ENCODE measurements around the gene MAMSTR. TPM values are rescaled to one million over a fixed set of nuclear protein-coding genes. Genes with fewer than 3 reads are reported as not detected.

MAMSTR gene
- total RNA-seq, 3 donors from 2014 or later (not counting 1 experiment from before 2014, with no cell fraction given), result 0.56 to 1.2 (median 0.98) TPM

DNA sequence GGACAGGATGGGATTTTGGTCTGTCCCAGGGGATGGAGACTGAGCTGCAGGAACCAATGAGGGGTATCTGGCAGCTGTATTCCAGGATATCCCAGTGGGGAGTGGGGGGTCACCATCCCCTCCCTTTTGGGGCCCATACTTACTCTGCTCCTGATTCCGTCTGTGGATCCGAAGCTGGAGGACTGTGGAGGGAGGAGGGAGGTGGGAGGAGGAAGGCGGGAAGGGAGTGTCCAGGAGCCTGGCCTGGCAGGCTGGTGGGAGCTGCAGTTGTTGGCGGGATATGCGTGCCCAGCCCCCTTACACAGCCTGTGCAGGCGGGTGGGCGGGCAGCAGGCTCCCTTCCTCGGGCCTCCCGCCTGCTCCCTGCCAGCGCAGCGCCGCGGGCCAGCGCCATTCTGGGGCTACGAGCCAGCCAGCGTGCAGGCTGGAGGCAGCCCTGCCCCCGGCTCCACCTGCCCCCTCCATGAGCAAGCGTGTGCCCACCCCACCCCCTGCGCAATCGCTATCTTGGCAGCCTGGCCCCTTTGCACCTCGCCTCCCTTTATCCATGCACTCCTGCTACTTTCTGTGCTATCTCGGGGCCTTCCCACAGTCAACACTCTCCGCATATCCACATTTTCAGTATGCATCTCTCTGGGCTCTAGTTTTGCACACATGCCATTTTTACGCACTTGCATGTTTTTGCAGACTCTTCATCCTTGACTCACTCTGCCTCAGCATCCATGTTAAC, 2.8 kb downstream of the MAMSTR start:
- no peaks in the 10 kb centered on the region for H3K27me3 ChIP-seq (ENCODE audit: control insufficient read depth, insufficient read depth, low read length)
- no peaks in the 10 kb centered on the region for H3K36me3 Mint-ChIP-seq
- DNase-seq, result no peak
- H3K9me3 Mint-ChIP-seq, result no peaks in the 10 kb centered on the region
- H3K36me3 ChIP-seq (ENCODE audit: control insufficient read depth, insufficient read depth, low read length), result no peaks in the 10 kb centered on the region
- H3K4me3 ChIP-seq (ENCODE audit: low read length), result no peak overlapping the region
- no peak overlapping the region for H3K27ac ChIP-seq (ENCODE audit: low read length)
- peak overlapping the region; percentile 49 for H3K4me3 Mint-ChIP-seq
- no peak overlapping the region for H3K27ac Mint-ChIP-seq
- H3K9me3 ChIP-seq (ENCODE audit: control insufficient read depth, insufficient read depth, low read length), result no peaks in the 10 kb centered on the region
- peaks cover 9 to 35% of the 10 kb centered on the region in 2 donors for H3K4me1 Mint-ChIP-seq
- TF ChIP-seq, protein P1, sequence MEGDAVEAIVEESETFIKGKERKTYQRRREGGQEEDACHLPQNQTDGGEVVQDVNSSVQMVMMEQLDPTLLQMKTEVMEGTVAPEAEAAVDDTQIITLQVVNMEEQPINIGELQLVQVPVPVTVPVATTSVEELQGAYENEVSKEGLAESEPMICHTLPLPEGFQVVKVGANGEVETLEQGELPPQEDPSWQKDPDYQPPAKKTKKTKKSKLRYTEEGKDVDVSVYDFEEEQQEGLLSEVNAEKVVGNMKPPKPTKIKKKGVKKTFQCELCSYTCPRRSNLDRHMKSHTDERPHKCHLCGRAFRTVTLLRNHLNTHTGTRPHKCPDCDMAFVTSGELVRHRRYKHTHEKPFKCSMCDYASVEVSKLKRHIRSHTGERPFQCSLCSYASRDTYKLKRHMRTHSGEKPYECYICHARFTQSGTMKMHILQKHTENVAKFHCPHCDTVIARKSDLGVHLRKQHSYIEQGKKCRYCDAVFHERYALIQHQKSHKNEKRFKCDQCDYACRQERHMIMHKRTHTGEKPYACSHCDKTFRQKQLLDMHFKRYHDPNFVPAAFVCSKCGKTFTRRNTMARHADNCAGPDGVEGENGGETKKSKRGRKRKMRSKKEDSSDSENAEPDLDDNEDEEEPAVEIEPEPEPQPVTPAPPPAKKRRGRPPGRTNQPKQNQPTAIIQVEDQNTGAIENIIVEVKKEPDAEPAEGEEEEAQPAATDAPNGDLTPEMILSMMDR (IDR thresholded peaks at IDR 0.05), result no peak
- intact Hi-C loops (cut with micrococcal nuclease), result no loop called here
- ATAC-seq, result no peak
- no peaks in the 10 kb centered on the region for H3K27me3 Mint-ChIP-seq (ENCODE audit: low read depth in 2 of 2)
- WGBS (ENCODE audit: insufficient coverage), result 73% methylated on average over 24 of the region's 24 CpGs
- peaks cover 37% of the 10 kb centered on the region for H3K4me1 ChIP-seq (ENCODE audit: control insufficient read depth, insufficient read depth, low read length)

GRCh38 chr19:48715681-48716171, 3.8 kb downstream of the MAMSTR start:
- Mint-ChIP-seq H3K4me1 (peaks cover 3 to 29% of the 10 kb centered on the region in 2 donors), H3K27me3 (ENCODE audit: low read depth in 2 of 2) (no peaks in the 10 kb centered on the region), H3K27ac (no peak overlapping the region), H3K9me3 (no peaks in the 10 kb centered on the region), H3K36me3 (no peaks in the 10 kb centered on the region), H3K4me3 (no peak overlapping the region)
- H3K27ac ChIP-seq (ENCODE audit: low read length), result no peak overlapping the region
- peaks cover 27% of the 10 kb centered on the region for H3K4me1 ChIP-seq (ENCODE audit: control insufficient read depth, insufficient read depth, low read length)
- H3K27me3 ChIP-seq (ENCODE audit: control insufficient read depth, insufficient read depth, low read length), result no peaks in the 10 kb centered on the region
- intact Hi-C loops (cut with micrococcal nuclease), result no loop called here
- H3K36me3 ChIP-seq (ENCODE audit: control insufficient read depth, insufficient read depth, low read length), result no peaks in the 10 kb centered on the region
- ATAC-seq (no peak), DNase-seq (no peak)
- no peaks in the 10 kb centered on the region for H3K9me3 ChIP-seq (ENCODE audit: control insufficient read depth, insufficient read depth, low read length)
- WGBS (ENCODE audit: insufficient coverage), result 94% methylated on average over 19 of the region's 19 CpGs
- TF ChIP-seq, protein P1 (IDR thresholded peaks at IDR 0.05), result no peak
- no peak overlapping the region for H3K4me3 ChIP-seq (ENCODE audit: low read length)

- no peaks in the 10 kb centered on the region for H3K27me3 ChIP-seq (ENCODE audit: control insufficient read depth, insufficient read depth, low read length)
- Mint-ChIP-seq H3K9me3 (no peaks in the 10 kb centered on the region), H3K36me3 (no peaks in the 10 kb centered on the region), H3K4me1 (peaks cover 0 to 25% of the 10 kb centered on the region in 2 donors), H3K4me3 (peak overlapping the region; percentile 83), H3K27ac (peak overlapping the region; percentile 58 to 68), H3K27me3 (ENCODE audit: low read depth in 2 of 2) (no peaks in the 10 kb centered on the region)
- no peaks in the 10 kb centered on the region for H3K36me3 ChIP-seq (ENCODE audit: control insufficient read depth, insufficient read depth, low read length)
- TF ChIP-seq, protein P1 (IDR thresholded peaks at IDR 0.05), result no peak
- 67% methylated on average over 26 of the region's 26 CpGs for WGBS (ENCODE audit: insufficient coverage)
- DNase-seq (no peak), ATAC-seq (no peak)
- peak overlapping the region; percentile 91 for H3K27ac ChIP-seq (ENCODE audit: low read length)
- H3K4me1 ChIP-seq (ENCODE audit: control insufficient read depth, insufficient read depth, low read length), result peaks cover 21% of the 10 kb centered on the region
- peak overlapping the region; percentile 76 for H3K4me3 ChIP-seq (ENCODE audit: low read length)
- no peaks in the 10 kb centered on the region for H3K9me3 ChIP-seq (ENCODE audit: control insufficient read depth, insufficient read depth, low read length)
- intact Hi-C loops (cut with micrococcal nuclease), result loop anchor here (1.0 kb wide), 1 partner anchor 23 kb away; no protein-coding TSS in a partner anchor
Observed at GRCh38 chr19:48714759-48715675, 4.5 kb downstream of the MAMSTR start.

Data from natural killer cell (primary cell).